ENCODE results near the gene OR2T3.
"Not testable (repeated sequence)": the region's sequence is repeated elsewhere in the genome, so short reads cannot be mapped to it uniquely, and the experiment has no call there.

The OR2T3 gene
- 0 reads per million in 9 experiments for total RNA-seq

DNA sequence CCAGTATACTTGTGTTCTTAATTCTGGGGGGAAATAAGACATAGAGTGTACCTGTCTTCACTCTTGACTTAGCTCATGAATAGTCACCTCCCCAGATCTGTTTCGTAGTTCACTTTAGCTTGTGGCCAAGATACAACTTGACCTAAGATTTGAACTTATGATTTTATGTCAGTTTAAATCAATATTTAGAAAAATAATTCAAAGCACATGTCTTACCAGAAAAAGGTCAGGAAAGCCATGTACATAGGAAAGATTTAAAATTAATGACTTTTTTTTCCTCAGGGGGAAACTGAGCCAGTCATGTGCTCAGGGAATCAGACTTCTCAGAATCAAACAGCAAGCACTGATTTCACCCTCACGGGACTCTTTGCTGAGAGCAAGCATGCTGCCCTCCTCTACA lies at the start of gene OR2T3:
Gene OR2T3 (plus strand): TSS at position 301 of the 400 bp plus-strand sequence. CDS start 0 bp downstream, at position 301.
- not testable (repeated sequence) for DNase-seq; ATAC-seq (replicated peaks); H3K4me3 Mint-ChIP-seq; H3K9me3 Mint-ChIP-seq; H3K27ac Mint-ChIP-seq; H3K36me3 Mint-ChIP-seq (ENCODE audit: insufficient read depth); H3K4me1 Mint-ChIP-seq (ENCODE audit: low read depth in 2 of 2)
- peaks cover 0 to 12% of the 10 kb centered on the region in 2 donors for H3K27me3 Mint-ChIP-seq

GRCh38 chr1:248427526-248428191 lies 45.5 kb upstream of the OR2T3 start:
- not testable (repeated sequence) for ATAC-seq (replicated peaks); H3K36me3 Mint-ChIP-seq (ENCODE audit: insufficient read depth); H3K4me3 Mint-ChIP-seq; H3K9me3 Mint-ChIP-seq; H3K4me1 Mint-ChIP-seq (ENCODE audit: low read depth in 2 of 2); H3K27ac Mint-ChIP-seq; DNase-seq
- H3K27me3 Mint-ChIP-seq: peaks cover 0 to 26% of the 10 kb centered on the region in 2 donors

DNA sequence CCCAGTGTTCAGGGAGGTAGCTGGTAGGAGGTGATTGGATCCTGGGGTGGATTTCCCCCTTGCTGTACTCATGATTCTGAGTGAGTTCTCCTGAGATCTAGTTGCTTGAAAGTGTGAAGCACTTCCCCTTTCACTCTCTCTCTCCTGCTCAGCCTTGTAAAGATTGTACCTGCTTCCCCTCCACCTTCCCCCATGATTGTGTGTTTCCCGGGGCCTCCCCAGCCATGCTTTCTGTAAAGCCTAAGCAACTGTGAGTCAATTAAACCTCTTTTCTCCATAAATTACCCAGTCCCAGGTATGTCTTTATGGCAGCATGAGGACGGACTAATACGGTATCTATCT lies 45.0 kb upstream of the OR2T3 start:
- DNase-seq; H3K9me3 Mint-ChIP-seq; H3K4me1 Mint-ChIP-seq (ENCODE audit: low read depth in 2 of 2); H3K36me3 Mint-ChIP-seq (ENCODE audit: insufficient read depth); H3K27ac Mint-ChIP-seq; H3K4me3 Mint-ChIP-seq; ATAC-seq (replicated peaks): not testable (repeated sequence)
- peaks cover 0 to 29% of the 10 kb centered on the region in 2 donors for H3K27me3 Mint-ChIP-seq

- ATAC-seq (replicated peaks); H3K27ac Mint-ChIP-seq; DNase-seq; H3K4me1 Mint-ChIP-seq (ENCODE audit: low read depth in 2 of 2); H3K9me3 Mint-ChIP-seq; H3K4me3 Mint-ChIP-seq; H3K36me3 Mint-ChIP-seq (ENCODE audit: insufficient read depth): not testable (repeated sequence)
- H3K27me3 Mint-ChIP-seq: peaks cover 0 to 29% of the 10 kb centered on the region in 2 donors
Measured at GRCh38 chr1:248431683-248432082, 41.5 kb upstream of the OR2T3 start.

DNA sequence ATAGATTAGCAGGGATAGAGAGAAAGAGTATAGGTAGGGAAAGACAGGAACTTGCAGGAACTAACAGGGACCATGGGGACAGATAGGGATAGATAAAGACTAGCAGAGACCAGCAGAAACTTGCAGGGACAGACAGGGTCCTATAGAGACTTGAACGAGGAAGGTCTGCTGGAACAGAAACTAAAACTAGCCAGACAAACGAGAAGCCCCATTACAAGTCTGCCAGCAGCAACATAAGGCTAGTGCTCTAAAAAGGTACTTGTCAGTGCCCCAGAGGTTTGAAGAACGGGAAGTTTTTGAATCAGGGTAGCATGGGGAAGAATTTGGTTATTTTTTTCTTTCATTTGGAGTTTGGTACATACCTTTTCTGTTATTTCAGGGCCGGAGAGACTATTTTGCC lies 41.0 kb upstream of the OR2T3 start:
- not testable (repeated sequence) for H3K4me3 Mint-ChIP-seq; DNase-seq; H3K4me1 Mint-ChIP-seq (ENCODE audit: low read depth in 2 of 2); H3K9me3 Mint-ChIP-seq; H3K36me3 Mint-ChIP-seq (ENCODE audit: insufficient read depth); ATAC-seq (replicated peaks); H3K27ac Mint-ChIP-seq
- peaks cover 0 to 27% of the 10 kb centered on the region in 2 donors for H3K27me3 Mint-ChIP-seq

GRCh38 chr1:248433811-248434415 lies 39.2 kb upstream of the OR2T3 start:
- H3K4me3 Mint-ChIP-seq; DNase-seq; H3K9me3 Mint-ChIP-seq; H3K36me3 Mint-ChIP-seq (ENCODE audit: insufficient read depth); H3K27ac Mint-ChIP-seq; ATAC-seq (replicated peaks); H3K4me1 Mint-ChIP-seq (ENCODE audit: low read depth in 2 of 2): not testable (repeated sequence)
- peaks cover 0 to 20% of the 10 kb centered on the region in 2 donors for H3K27me3 Mint-ChIP-seq

DNA sequence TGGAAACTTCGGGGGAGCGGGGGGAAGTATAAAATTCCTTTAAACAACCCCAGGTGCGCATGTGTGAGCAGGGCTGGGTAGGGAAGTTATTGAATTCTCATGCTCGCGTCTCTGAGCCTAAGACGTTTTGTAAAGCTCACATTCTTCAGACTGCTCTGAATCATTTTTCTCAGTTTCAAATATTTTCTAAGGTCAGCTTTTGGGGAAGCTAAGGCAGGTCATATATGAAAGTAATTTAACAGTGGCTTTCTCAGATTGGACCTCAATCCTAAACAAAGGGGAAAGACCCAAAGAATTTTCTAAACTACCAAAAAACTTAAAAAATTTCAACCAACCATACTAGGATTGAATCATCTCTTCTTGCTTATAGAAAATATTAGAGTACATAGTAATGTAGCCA lies 38.2 kb upstream of the OR2T3 start:
- not testable (repeated sequence) for H3K36me3 Mint-ChIP-seq (ENCODE audit: insufficient read depth); H3K27ac Mint-ChIP-seq; H3K9me3 Mint-ChIP-seq; H3K4me3 Mint-ChIP-seq; ATAC-seq (replicated peaks); H3K4me1 Mint-ChIP-seq (ENCODE audit: low read depth in 2 of 2); DNase-seq
- peaks cover 0 to 20% of the 10 kb centered on the region in 2 donors for H3K27me3 Mint-ChIP-seq

DNA sequence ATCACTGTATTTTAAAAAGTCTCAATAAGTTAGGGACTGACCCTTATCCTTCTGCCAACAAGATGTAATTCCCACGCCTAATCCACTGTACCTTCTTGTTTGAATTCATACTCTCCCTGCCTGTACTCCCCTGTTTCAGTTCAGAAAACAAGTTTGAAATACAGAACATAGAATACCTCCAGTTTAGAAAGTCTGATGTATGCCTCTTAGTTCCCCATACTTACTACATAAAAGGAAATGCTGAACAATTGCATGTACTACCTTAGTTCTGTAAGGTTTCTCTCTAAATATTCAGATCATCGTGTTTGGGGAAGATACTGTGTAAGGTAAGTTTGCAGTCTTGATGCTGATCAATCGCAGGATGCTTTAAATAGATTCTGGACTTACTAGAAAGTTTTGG lies 36.8 kb upstream of the OR2T3 start:
- H3K9me3 Mint-ChIP-seq; H3K27ac Mint-ChIP-seq; DNase-seq; H3K4me3 Mint-ChIP-seq; ATAC-seq (replicated peaks); H3K36me3 Mint-ChIP-seq (ENCODE audit: insufficient read depth); H3K4me1 Mint-ChIP-seq (ENCODE audit: low read depth in 2 of 2): not testable (repeated sequence)
- peaks cover 0 to 17% of the 10 kb centered on the region in 2 donors for H3K27me3 Mint-ChIP-seq

DNA sequence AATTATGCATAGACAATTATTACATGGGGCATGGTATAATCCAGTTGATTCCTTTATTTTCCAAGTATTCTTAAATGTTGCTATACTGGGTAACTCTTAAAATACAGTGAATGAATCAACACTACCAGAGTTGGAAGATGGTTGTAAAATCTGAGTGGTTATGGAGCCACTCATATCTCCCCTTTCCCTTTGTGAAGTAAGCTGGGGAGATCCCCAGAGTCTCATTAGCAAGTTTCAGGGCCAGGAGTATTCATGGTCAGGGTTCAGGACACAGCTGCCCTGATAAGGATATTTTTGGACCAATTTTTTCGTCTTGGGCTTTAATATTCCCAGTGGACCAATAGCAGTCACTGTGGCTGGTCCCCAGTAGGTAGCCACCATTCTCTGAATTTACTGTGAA lies 34.5 kb upstream of the OR2T3 start:
- H3K4me1 Mint-ChIP-seq (ENCODE audit: low read depth in 2 of 2); H3K27me3 Mint-ChIP-seq; ATAC-seq (replicated peaks); H3K9me3 Mint-ChIP-seq; H3K4me3 Mint-ChIP-seq; H3K36me3 Mint-ChIP-seq (ENCODE audit: insufficient read depth); H3K27ac Mint-ChIP-seq; DNase-seq: not testable (repeated sequence)

DNA sequence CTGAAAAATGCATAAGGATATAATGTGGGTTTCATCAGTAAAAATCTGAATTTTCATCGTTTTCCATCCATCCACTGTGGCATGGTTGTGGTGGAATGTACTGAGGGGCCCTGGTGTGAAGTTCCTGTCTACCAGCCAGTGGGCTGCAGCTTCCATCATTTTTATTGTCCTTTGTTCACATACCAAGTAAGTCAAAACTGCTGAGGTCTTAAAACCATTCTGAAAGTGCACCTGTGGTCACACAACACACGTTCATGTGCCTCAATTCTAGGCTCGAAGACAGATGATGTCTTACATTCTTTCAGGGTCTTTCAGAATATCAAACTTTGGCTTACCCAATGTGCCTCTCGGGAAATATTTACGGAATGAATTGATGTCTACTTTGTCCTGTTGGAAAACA lies 33.9 kb upstream of the OR2T3 start:
- H3K27ac Mint-ChIP-seq; ATAC-seq (replicated peaks); H3K36me3 Mint-ChIP-seq (ENCODE audit: insufficient read depth); H3K27me3 Mint-ChIP-seq; H3K4me3 Mint-ChIP-seq; H3K4me1 Mint-ChIP-seq (ENCODE audit: low read depth in 2 of 2); H3K9me3 Mint-ChIP-seq; DNase-seq: not testable (repeated sequence)

- not testable (repeated sequence) for H3K9me3 Mint-ChIP-seq; H3K36me3 Mint-ChIP-seq (ENCODE audit: insufficient read depth); ATAC-seq (replicated peaks); H3K4me3 Mint-ChIP-seq; H3K4me1 Mint-ChIP-seq (ENCODE audit: low read depth in 2 of 2); DNase-seq; H3K27ac Mint-ChIP-seq
- peaks cover 0 to 20% of the 10 kb centered on the region in 2 donors for H3K27me3 Mint-ChIP-seq
Measured at GRCh38 chr1:248442500-248443277, 30.5 kb upstream of the OR2T3 start.

DNA sequence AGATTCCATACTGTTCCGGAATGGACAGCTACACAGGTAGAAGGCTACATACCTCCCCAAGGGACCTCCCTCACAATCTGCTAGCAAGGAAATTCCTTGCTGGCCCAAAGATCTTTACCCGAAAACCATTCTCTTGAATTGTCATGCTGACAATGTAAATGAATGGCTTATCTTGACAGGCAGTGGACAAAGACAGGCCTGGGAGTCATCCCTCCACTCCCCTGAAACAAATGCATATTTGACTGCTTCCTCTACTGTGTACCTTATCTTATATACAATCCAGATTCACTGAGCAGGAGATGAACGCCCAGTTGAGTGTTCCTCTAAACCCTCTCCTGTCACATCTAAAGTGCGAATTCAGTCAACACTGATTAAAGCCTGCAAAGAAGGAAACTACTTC lies 28.5 kb upstream of the OR2T3 start:
- peaks cover 0 to 20% of the 10 kb centered on the region in 2 donors for H3K27me3 Mint-ChIP-seq
- not testable (repeated sequence) for H3K27ac Mint-ChIP-seq; H3K36me3 Mint-ChIP-seq (ENCODE audit: insufficient read depth); ATAC-seq (replicated peaks); H3K9me3 Mint-ChIP-seq; H3K4me1 Mint-ChIP-seq (ENCODE audit: low read depth in 2 of 2); DNase-seq; H3K4me3 Mint-ChIP-seq

- H3K27me3 Mint-ChIP-seq: peaks cover 0 to 20% of the 10 kb centered on the region in 2 donors
- not testable (repeated sequence) for H3K9me3 Mint-ChIP-seq; ATAC-seq (replicated peaks); H3K4me3 Mint-ChIP-seq; H3K4me1 Mint-ChIP-seq (ENCODE audit: low read depth in 2 of 2); DNase-seq; H3K36me3 Mint-ChIP-seq (ENCODE audit: insufficient read depth); H3K27ac Mint-ChIP-seq
Measured at GRCh38 chr1:248445399-248445798, 27.8 kb upstream of the OR2T3 start, which contains the start of gene OR2T2. Gene OR2T2 (plus strand): TSS chr1:248445637. CDS start chr1:248452798, 7,161 bp downstream.
